ENCODE results near the gene AREL1.

AREL1 gene

GRCh38 chr14:74733221-74733620 is 20.3 kb upstream of the AREL1 start:
- H3K27ac ChIP-seq (ENCODE audit: low read depth, low read length), result no peak overlapping the region
- H3K36me3 ChIP-seq (ENCODE audit: control insufficient read depth, low read length), result peaks cover 40% of the 10 kb centered on the region
- no peaks in the 10 kb centered on the region for H3K9me3 ChIP-seq (ENCODE audit: control insufficient read depth, insufficient read depth, low read length)
- no peaks in the 10 kb centered on the region for H3K4me1 ChIP-seq (ENCODE audit: control insufficient read depth, low read length)
- no peaks in the 10 kb centered on the region for H3K79me2 ChIP-seq (ENCODE audit: control insufficient read depth, low read length)
- no peak overlapping the region for H3K4me3 ChIP-seq (ENCODE audit: low read length)
- H4K20me1 ChIP-seq (ENCODE audit: control insufficient read depth, insufficient read depth, low read depth, low read length), result no peaks in the 10 kb centered on the region
- no peaks in the 10 kb centered on the region for H3K27me3 ChIP-seq (ENCODE audit: control insufficient read depth, low read length)
- TF ChIP-seq EZH2phosphoT487 (IDR thresholded peaks at IDR 0.05; ENCODE audit: borderline replicate concordance, low read length) (no peak), CTCF (IDR thresholded peaks at IDR 0.05; ENCODE audit: low read depth, low read length, poor library complexity, severe bottlenecking) (no peak)
- no peak overlapping the region for H3K4me2 ChIP-seq (ENCODE audit: low read length)
- no peaks in the 10 kb centered on the region for H3K9me2 ChIP-seq (replicated peaks; ENCODE audit: control insufficient read depth, low read length)
- H3F3A ChIP-seq (ENCODE audit: control insufficient read depth, insufficient read depth), result no peaks in the 10 kb centered on the region; the same call in 1 of the 2 replicates

- H3K4me3 ChIP-seq (ENCODE audit: low read length), result no peak overlapping the region
- no peak overlapping the region for H3K27ac ChIP-seq (ENCODE audit: low read depth, low read length)
- no peaks in the 10 kb centered on the region for H4K20me1 ChIP-seq (ENCODE audit: control insufficient read depth, insufficient read depth, low read depth, low read length)
- no peaks in the 10 kb centered on the region for H3K79me2 ChIP-seq (ENCODE audit: control insufficient read depth, low read length)
- H3K36me3 ChIP-seq (ENCODE audit: control insufficient read depth, low read length), result peaks cover 40% of the 10 kb centered on the region
- no peaks in the 10 kb centered on the region for H3K4me1 ChIP-seq (ENCODE audit: control insufficient read depth, low read length)
- no peaks in the 10 kb centered on the region; the same call in 1 of the 2 replicates for H3F3A ChIP-seq (ENCODE audit: control insufficient read depth, insufficient read depth)
- H3K9me3 ChIP-seq (ENCODE audit: control insufficient read depth, insufficient read depth, low read length), result no peaks in the 10 kb centered on the region
- TF ChIP-seq CTCF (IDR thresholded peaks at IDR 0.05; ENCODE audit: low read depth, low read length, poor library complexity, severe bottlenecking) (no peak), EZH2phosphoT487 (IDR thresholded peaks at IDR 0.05; ENCODE audit: borderline replicate concordance, low read length) (no peak)
- no peak overlapping the region for H3K4me2 ChIP-seq (ENCODE audit: low read length)
- H3K27me3 ChIP-seq (ENCODE audit: control insufficient read depth, low read length), result no peaks in the 10 kb centered on the region
- no peaks in the 10 kb centered on the region for H3K9me2 ChIP-seq (replicated peaks; ENCODE audit: control insufficient read depth, low read length)
These were observed 19.5 kb upstream of the AREL1 start for GRCh38 chr14:74732387-74732786.

GRCh38 chr14:74723134-74723533 is 10.3 kb upstream of the AREL1 start:
- Histone ChIP-seq H3F3A (ENCODE audit: control insufficient read depth, insufficient read depth) (no peaks in the 10 kb centered on the region), H3K79me2 (ENCODE audit: control insufficient read depth, low read length) (no peaks in the 10 kb centered on the region), H3K4me1 (ENCODE audit: control insufficient read depth, low read length) (no peaks in the 10 kb centered on the region), H3K27ac (ENCODE audit: low read depth, low read length) (no peak overlapping the region), H3K27me3 (ENCODE audit: control insufficient read depth, low read length) (no peaks in the 10 kb centered on the region), H3K4me3 (ENCODE audit: low read length) (no peak overlapping the region), H3K9me3 (ENCODE audit: control insufficient read depth, insufficient read depth, low read length) (no peaks in the 10 kb centered on the region), H3K36me3 (ENCODE audit: control insufficient read depth, low read length) (peaks cover 33% of the 10 kb centered on the region), H3K4me2 (ENCODE audit: low read length) (no peak overlapping the region), H4K20me1 (ENCODE audit: control insufficient read depth, insufficient read depth, low read depth, low read length) (no peaks in the 10 kb centered on the region), H3K9me2 (replicated peaks; ENCODE audit: control insufficient read depth, low read length) (no peaks in the 10 kb centered on the region)
- no peak for TF ChIP-seq CTCF (IDR thresholded peaks at IDR 0.05; ENCODE audit: low read depth, low read length, poor library complexity, severe bottlenecking)
- no peak for TF ChIP-seq EZH2phosphoT487 (IDR thresholded peaks at IDR 0.05; ENCODE audit: borderline replicate concordance, low read length)

GRCh38 chr14:74720526-74720925 is 7.6 kb upstream of the AREL1 start:
- Histone ChIP-seq H4K20me1 (ENCODE audit: control insufficient read depth, insufficient read depth, low read depth, low read length) (no peaks in the 10 kb centered on the region), H3K4me2 (ENCODE audit: low read length) (no peak overlapping the region), H3K4me1 (ENCODE audit: control insufficient read depth, low read length) (no peaks in the 10 kb centered on the region), H3K9me2 (replicated peaks; ENCODE audit: control insufficient read depth, low read length) (no peaks in the 10 kb centered on the region), H3K27me3 (ENCODE audit: control insufficient read depth, low read length) (no peaks in the 10 kb centered on the region), H3K79me2 (ENCODE audit: control insufficient read depth, low read length) (no peaks in the 10 kb centered on the region), H3K27ac (ENCODE audit: low read depth, low read length) (no peak overlapping the region), H3K9me3 (ENCODE audit: control insufficient read depth, insufficient read depth, low read length) (no peaks in the 10 kb centered on the region), H3K36me3 (ENCODE audit: control insufficient read depth, low read length) (peaks cover 52% of the 10 kb centered on the region), H3F3A (ENCODE audit: control insufficient read depth, insufficient read depth) (no peaks in the 10 kb centered on the region), H3K4me3 (ENCODE audit: low read length) (no peak overlapping the region)
- TF ChIP-seq EZH2phosphoT487 (IDR thresholded peaks at IDR 0.05; ENCODE audit: borderline replicate concordance, low read length) (no peak), CTCF (IDR thresholded peaks at IDR 0.05; ENCODE audit: low read depth, low read length, poor library complexity, severe bottlenecking) (no peak)
